Osteoblast (primary cell): ENCODE measurements around the gene ANKFN1. TPM values are rescaled to one million over a fixed set of nuclear protein-coding genes. Genes with fewer than 3 reads are reported as not detected.

Experiments
- DNase-seq: peaks from one replicate; pipeline ENCODE4 v3.0.0; 2011; ENCODE audit warnings: low spot score, mixed read lengths; ENCODE audit not compliant: insufficient read length; ENCODE audit errors: missing footprints
- H2AFZ ChIP-seq: 2 replicates; pipeline ENCODE4 v1.6.0; 2011; ENCODE audit warnings: mild to moderate bottlenecking, low read length
- H3K27ac ChIP-seq: 2 replicates; pipeline ENCODE4 v1.5.1; 2011; ENCODE audit warnings: mild to moderate bottlenecking, low read depth, low read length, moderate library complexity
- H3K27me3 ChIP-seq: 2 replicates; pipeline ENCODE4 v1.6.0; 2012; ENCODE audit warnings: mild to moderate bottlenecking, control low read depth, inconsistent platforms, low read length, moderate library complexity; ENCODE audit not compliant: insufficient read depth
- H3K36me3 ChIP-seq: 2 replicates; pipeline ENCODE4 v1.5.1; 2011; ENCODE audit warnings: mild to moderate bottlenecking, low read length, control low read depth, moderate library complexity; ENCODE audit not compliant: insufficient read depth
- H3K4me1 ChIP-seq: 2 replicates; pipeline ENCODE4 v1.5.1; 2011; ENCODE audit warnings: mild to moderate bottlenecking, low read length, control low read depth, moderate library complexity; ENCODE audit not compliant: insufficient read depth
- H3K4me2 ChIP-seq: 2 replicates; pipeline ENCODE4 v1.6.0; 2011; ENCODE audit warnings: mild to moderate bottlenecking, low read length; ENCODE audit not compliant: insufficient read depth
- H3K4me3 ChIP-seq: fragments of 200-600 bp; sonication (generic); 3 replicates; pipeline ENCODE4 v1.5.1; 2012; ENCODE audit warnings: mild to moderate bottlenecking, low read length, inconsistent platforms; ENCODE audit not compliant: insufficient read depth
- H3K79me2 ChIP-seq: 2 replicates; pipeline ENCODE4 v1.6.0; 2012; ENCODE audit warnings: mild to moderate bottlenecking, low read length, control low read depth, inconsistent platforms; ENCODE audit not compliant: insufficient read depth
- H3K9me3 ChIP-seq: 2 replicates; pipeline ENCODE4 v1.5.1; 2011; ENCODE audit warnings: low read depth, low read length, control low read depth
- H4K20me1 ChIP-seq: 2 replicates; pipeline ENCODE4 v1.6.0; 2012; ENCODE audit warnings: mild to moderate bottlenecking, low read length, control low read depth; ENCODE audit not compliant: insufficient read depth
- total RNA-seq: library from RNA; depleted of rRNA; stranded (reverse); fragments of >200 nt; gene quantifications from 2 replicates; pipeline ENCODE4 v1.2.3, GENCODE V29; 2012
- TF ChIP-seq, protein P1 (sequence below): IDR thresholded peaks from 2 replicates; pipeline ENCODE4 v1.5.1; 2011; ENCODE audit warnings: mild to moderate bottlenecking, low read depth, low read length, moderate library complexity; ENCODE audit errors: extremely low read depth

Gene ANKFN1
- total RNA-seq, 1 donor, result 0.72 TPM

DNA sequence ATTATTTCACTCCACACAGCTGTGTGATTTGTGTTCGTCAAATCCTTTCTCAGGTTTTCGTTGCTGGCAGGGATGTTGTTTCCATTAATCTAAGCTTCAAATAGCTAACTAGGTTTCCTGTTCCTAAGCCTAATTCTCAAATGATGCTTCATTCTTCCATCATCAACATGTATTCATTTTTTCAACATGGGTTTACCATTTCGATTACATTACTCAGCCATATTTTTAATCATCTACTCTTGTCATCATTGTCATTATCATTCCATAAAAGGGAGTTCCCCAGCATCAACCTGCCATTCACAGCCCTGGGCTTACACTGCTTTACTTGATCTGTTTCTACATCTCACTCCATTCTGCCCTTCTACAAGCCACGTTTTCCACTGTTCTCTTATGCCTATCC lies 33.3 kb upstream of the ANKFN1 start:
- Histone ChIP-seq H2AFZ (no peak overlapping the region), H3K4me3 (no peak overlapping the region), H3K27me3 (no peaks in the 10 kb centered on the region), H3K4me1 (no peaks in the 10 kb centered on the region), H3K9me3 (no peaks in the 10 kb centered on the region), H3K27ac (no peak overlapping the region), H4K20me1 (no peaks in the 10 kb centered on the region), H3K79me2 (no peaks in the 10 kb centered on the region), H3K4me2 (no peak overlapping the region), H3K36me3 (no peaks in the 10 kb centered on the region)
- DNase-seq, result no peak
- TF ChIP-seq, protein P1, sequence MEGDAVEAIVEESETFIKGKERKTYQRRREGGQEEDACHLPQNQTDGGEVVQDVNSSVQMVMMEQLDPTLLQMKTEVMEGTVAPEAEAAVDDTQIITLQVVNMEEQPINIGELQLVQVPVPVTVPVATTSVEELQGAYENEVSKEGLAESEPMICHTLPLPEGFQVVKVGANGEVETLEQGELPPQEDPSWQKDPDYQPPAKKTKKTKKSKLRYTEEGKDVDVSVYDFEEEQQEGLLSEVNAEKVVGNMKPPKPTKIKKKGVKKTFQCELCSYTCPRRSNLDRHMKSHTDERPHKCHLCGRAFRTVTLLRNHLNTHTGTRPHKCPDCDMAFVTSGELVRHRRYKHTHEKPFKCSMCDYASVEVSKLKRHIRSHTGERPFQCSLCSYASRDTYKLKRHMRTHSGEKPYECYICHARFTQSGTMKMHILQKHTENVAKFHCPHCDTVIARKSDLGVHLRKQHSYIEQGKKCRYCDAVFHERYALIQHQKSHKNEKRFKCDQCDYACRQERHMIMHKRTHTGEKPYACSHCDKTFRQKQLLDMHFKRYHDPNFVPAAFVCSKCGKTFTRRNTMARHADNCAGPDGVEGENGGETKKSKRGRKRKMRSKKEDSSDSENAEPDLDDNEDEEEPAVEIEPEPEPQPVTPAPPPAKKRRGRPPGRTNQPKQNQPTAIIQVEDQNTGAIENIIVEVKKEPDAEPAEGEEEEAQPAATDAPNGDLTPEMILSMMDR, result no peak

DNA sequence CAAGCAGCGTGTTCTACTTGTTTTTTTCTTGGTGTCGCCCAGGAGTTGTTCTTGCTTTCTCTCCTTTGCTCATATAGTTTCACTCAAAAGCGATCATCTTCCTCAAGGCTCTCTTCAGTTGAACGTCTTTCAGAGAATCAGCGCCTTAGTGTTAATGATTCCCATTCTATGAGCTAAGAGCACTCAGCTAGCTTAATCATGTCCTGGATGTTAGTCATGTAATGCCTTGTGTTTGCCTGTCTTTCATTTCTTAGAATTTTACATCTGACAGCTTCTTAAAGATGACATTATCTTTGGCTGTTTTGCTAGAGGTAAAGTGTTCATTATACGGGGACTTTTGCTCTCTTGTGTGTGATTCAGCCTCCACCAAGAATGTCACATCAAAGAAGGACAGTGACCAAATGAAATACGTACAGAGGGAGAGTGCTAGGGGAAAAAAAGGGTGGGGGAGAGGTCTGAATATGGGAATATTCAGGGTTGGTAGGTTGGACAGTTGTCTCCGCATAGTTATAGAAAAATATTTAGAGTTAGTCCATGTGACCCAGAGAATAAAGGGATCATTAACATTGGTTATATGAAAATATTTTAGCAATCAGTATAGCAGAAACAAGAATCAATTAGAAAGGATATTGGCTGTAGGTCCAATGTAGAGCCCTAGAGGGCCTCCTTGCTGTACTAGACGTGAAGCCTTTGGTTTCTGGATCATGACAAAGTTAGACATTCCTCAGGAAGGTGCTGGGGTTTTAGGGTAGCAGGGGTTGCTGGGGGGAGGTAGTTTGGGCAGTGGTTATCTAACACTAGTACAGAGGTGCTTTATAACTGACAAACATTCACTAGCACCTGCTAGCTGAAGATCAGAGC lies 31.9 kb upstream of the ANKFN1 start:
- no peak overlapping the region for H3K4me3 ChIP-seq
- no peak for DNase-seq
- no peaks in the 10 kb centered on the region for H4K20me1 ChIP-seq
- H3K9me3 ChIP-seq, result no peaks in the 10 kb centered on the region
- no peaks in the 10 kb centered on the region for H3K36me3 ChIP-seq
- H3K4me1 ChIP-seq, result peaks cover 3% of the 10 kb centered on the region
- TF ChIP-seq, protein P1, result peak; percentile 47
- H3K27me3 ChIP-seq, result no peaks in the 10 kb centered on the region
- H3K4me2 ChIP-seq, result no peak overlapping the region
- no peak overlapping the region for H2AFZ ChIP-seq
- H3K27ac ChIP-seq, result no peak overlapping the region
- no peaks in the 10 kb centered on the region for H3K79me2 ChIP-seq

DNA sequence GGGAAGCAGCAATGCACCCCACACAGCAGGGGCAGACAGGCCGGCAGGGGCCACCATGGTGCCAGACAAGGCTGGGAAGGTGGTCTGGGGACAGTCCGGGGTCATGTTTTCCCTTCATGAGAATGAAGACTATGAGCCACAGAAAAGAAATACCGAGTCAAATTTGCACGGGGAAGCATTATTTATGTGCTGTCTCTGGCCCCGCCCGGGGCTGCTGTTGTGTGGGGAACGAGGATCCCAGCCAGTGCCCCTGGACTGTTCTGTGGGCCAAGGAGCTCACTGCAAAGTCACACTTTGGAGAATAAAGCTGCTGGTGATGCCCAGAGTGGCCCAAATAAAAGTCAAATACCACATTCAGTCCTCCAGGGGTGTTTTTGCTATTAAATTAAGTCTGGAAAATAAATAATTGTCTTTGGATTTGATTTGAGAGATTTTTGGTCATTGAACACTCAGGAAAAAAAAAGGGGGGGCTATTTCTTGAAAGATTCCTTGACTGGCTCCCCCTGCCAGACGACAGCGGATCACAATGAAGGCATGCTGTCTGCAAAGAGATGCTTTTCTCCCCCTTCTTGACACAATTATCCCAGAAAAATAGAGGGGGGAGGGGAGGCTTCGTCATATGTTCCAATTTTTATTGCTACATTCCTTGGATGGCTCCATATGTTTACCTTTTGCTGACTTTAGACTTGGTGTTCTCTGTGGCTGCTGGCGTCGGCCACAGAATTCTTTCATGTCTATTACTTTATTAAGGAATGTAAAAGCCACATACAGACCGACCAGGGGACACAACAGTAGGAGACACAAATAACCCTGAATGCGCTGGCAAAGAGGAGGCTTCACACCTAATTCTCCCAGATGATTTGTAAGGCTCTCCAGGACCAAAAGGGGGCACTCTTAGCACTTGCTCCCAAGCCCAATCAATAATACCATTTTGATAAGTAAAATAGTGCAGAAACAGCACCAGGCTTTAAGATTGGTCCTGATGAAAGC lies 27.1 kb upstream of the ANKFN1 start:
- no peak overlapping the region for H2AFZ ChIP-seq
- no peaks in the 10 kb centered on the region for H3K27me3 ChIP-seq
- DNase-seq, result peak; percentile 41
- peaks cover 11% of the 10 kb centered on the region for H3K4me1 ChIP-seq
- H3K79me2 ChIP-seq, result no peaks in the 10 kb centered on the region
- no peak overlapping the region for H3K27ac ChIP-seq
- no peaks in the 10 kb centered on the region for H3K36me3 ChIP-seq
- H3K4me3 ChIP-seq, result no peak overlapping the region
- H4K20me1 ChIP-seq, result no peaks in the 10 kb centered on the region
- H3K9me3 ChIP-seq, result no peaks in the 10 kb centered on the region
- TF ChIP-seq, protein P1, result peak; percentile 87
- H3K4me2 ChIP-seq, result no peak overlapping the region
